Measurements from ENCODE around the gene RRP9.
"Not testable (repeated sequence)": the region's sequence is repeated elsewhere in the genome, so short reads cannot be mapped to it uniquely, and the experiment has no call there.

Gene RRP9

GRCh38 chr3:51929420-51930003, 12.2 kb downstream of the RRP9 start:
- ATAC-seq (ENCODE audit: low read depth) (peak; percentile 43; the same call in 1 of the 3 replicates), DNase-seq (ENCODE audit: low spot score) (no peak)
- Histone ChIP-seq H3K9me3 (ENCODE audit: severe bottlenecking) (no peaks in the 10 kb centered on the region), H3K36me3 (ENCODE audit: low read depth) (peaks cover 3% of the 10 kb centered on the region), H3K4me3 (ENCODE audit: severe bottlenecking) (no peak overlapping the region), H3K27me3 (ENCODE audit: insufficient read depth, poor library complexity, severe bottlenecking) (no peaks in the 10 kb centered on the region), H3K27ac (ENCODE audit: poor library complexity, severe bottlenecking) (no peak overlapping the region), H3K4me1 (ENCODE audit: insufficient read depth, poor library complexity, severe bottlenecking) (no peaks in the 10 kb centered on the region)
- TF ChIP-seq, protein P1, sequence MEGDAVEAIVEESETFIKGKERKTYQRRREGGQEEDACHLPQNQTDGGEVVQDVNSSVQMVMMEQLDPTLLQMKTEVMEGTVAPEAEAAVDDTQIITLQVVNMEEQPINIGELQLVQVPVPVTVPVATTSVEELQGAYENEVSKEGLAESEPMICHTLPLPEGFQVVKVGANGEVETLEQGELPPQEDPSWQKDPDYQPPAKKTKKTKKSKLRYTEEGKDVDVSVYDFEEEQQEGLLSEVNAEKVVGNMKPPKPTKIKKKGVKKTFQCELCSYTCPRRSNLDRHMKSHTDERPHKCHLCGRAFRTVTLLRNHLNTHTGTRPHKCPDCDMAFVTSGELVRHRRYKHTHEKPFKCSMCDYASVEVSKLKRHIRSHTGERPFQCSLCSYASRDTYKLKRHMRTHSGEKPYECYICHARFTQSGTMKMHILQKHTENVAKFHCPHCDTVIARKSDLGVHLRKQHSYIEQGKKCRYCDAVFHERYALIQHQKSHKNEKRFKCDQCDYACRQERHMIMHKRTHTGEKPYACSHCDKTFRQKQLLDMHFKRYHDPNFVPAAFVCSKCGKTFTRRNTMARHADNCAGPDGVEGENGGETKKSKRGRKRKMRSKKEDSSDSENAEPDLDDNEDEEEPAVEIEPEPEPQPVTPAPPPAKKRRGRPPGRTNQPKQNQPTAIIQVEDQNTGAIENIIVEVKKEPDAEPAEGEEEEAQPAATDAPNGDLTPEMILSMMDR (IDR thresholded peaks at IDR 0.05; ENCODE audit: poor library complexity, severe bottlenecking), result no peak

DNA sequence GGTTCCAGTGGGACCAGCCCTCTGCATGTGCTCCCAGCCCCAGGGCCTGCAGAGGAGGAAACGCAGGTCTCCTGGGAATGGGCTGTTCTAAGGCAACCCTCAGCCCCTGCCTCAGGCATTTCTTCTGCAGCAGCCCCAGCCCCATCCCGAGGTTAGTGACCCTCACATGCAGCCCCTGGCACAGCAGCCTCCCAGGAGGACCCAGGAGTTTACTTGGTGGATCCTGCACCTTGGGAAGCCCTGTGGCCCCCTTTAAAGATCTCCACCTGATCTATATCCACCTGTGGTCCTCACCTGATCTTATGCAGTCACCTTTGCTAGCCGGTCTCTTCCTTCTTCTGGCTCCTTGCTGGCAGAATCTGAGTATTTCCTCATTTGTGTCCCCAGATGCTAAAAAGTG, 12.7 kb downstream of the RRP9 start:
- not testable (repeated sequence) for H3K9me3 ChIP-seq (ENCODE audit: severe bottlenecking); H3K4me3 ChIP-seq (ENCODE audit: severe bottlenecking); H3K27ac ChIP-seq (ENCODE audit: poor library complexity, severe bottlenecking); H3K36me3 ChIP-seq (ENCODE audit: low read depth); H3K4me1 ChIP-seq (ENCODE audit: insufficient read depth, poor library complexity, severe bottlenecking); ATAC-seq (ENCODE audit: low read depth); H3K27me3 ChIP-seq (ENCODE audit: insufficient read depth, poor library complexity, severe bottlenecking); DNase-seq (ENCODE audit: low spot score)

GRCh38 chr3:51928438-51928837, 13.3 kb downstream of the RRP9 start:
- no peak overlapping the region for H3K4me3 ChIP-seq (ENCODE audit: severe bottlenecking)
- H3K4me1 ChIP-seq (ENCODE audit: insufficient read depth, poor library complexity, severe bottlenecking), result no peaks in the 10 kb centered on the region
- no peaks in the 10 kb centered on the region for H3K36me3 ChIP-seq (ENCODE audit: low read depth)
- no peaks in the 10 kb centered on the region for H3K27me3 ChIP-seq (ENCODE audit: insufficient read depth, poor library complexity, severe bottlenecking)
- no peak overlapping the region for H3K27ac ChIP-seq (ENCODE audit: poor library complexity, severe bottlenecking)
- DNase-seq (ENCODE audit: low spot score) (no peak), ATAC-seq (ENCODE audit: low read depth) (no peak)
- TF ChIP-seq, protein P1 (IDR thresholded peaks at IDR 0.05; ENCODE audit: poor library complexity, severe bottlenecking), result no peak
- no peaks in the 10 kb centered on the region for H3K9me3 ChIP-seq (ENCODE audit: severe bottlenecking)

- ATAC-seq (ENCODE audit: low read depth), result no peak
Measured at GRCh38 chr3:51927061-51927977, 14.4 kb downstream of the RRP9 start.

DNA sequence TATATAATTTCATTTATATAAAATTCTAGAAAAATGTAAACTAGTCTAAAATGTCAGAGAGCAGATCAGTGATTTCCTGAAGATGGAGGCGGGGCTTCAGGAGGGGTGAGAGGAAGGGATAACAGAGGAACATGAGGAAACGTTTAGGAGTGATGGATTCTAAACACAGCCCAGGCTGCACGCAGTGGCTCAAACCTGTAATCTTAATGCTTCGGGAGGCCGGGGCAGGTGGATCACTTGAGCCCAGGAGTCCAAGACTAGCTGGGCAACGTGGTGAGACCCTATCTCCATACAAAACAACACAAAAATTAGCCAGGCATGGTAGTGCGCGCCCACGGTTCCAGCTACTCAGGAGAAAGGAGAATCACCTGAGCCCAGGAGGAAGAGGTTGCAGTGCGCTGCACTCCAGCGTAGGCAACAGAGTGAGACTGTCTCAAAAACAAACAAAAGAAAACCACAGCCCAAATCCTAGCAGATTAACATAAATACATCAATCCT, 20.6 kb downstream of the RRP9 start:
- Histone ChIP-seq H3K27me3 (ENCODE audit: insufficient read depth, poor library complexity, severe bottlenecking) (no peaks in the 10 kb centered on the region), H3K36me3 (ENCODE audit: low read depth) (no peaks in the 10 kb centered on the region), H3K27ac (ENCODE audit: poor library complexity, severe bottlenecking) (no peak overlapping the region), H3K4me3 (ENCODE audit: severe bottlenecking) (no peak overlapping the region), H3K9me3 (ENCODE audit: severe bottlenecking) (no peaks in the 10 kb centered on the region), H3K4me1 (ENCODE audit: insufficient read depth, poor library complexity, severe bottlenecking) (no peaks in the 10 kb centered on the region)
- ATAC-seq (ENCODE audit: low read depth) (no peak), DNase-seq (ENCODE audit: low spot score) (no peak)
- TF ChIP-seq, protein P1 (IDR thresholded peaks at IDR 0.05; ENCODE audit: poor library complexity, severe bottlenecking), result no peak

More at GRCh38 chr3:51927061-51927977, 14.4 kb downstream of the RRP9 start:
- no peaks in the 10 kb centered on the region for H3K4me1 ChIP-seq (ENCODE audit: insufficient read depth, poor library complexity, severe bottlenecking)
- no peaks in the 10 kb centered on the region for H3K27me3 ChIP-seq (ENCODE audit: insufficient read depth, poor library complexity, severe bottlenecking)
- H3K4me3 ChIP-seq (ENCODE audit: severe bottlenecking), result no peak overlapping the region
- DNase-seq (ENCODE audit: low spot score), result no peak
- no peaks in the 10 kb centered on the region for H3K36me3 ChIP-seq (ENCODE audit: low read depth)
- TF ChIP-seq, protein P1 (IDR thresholded peaks at IDR 0.05; ENCODE audit: poor library complexity, severe bottlenecking), result no peak
- no peak overlapping the region for H3K27ac ChIP-seq (ENCODE audit: poor library complexity, severe bottlenecking)
- no peaks in the 10 kb centered on the region for H3K9me3 ChIP-seq (ENCODE audit: severe bottlenecking)

Data from RWPE2 (cell line).